Chondrocyte (in vitro differentiated cells): ENCODE data around the gene DMBT1. TPM values are rescaled to one million over a fixed set of nuclear protein-coding genes. Genes with fewer than 3 reads are reported as not detected.

ENCODE experiments used
- DNase-seq: peaks from one replicate; pipeline ENCODE4 v3.0.0; 2021; ENCODE audit warnings: mixed read lengths, low spot score
- H3K27ac Mint-ChIP-seq: one replicate; pipeline ENCODE4 v1.8.0; 2021; ENCODE audit warnings: mild to moderate bottlenecking, moderate library complexity, mixed read lengths; ENCODE audit not compliant: unreplicated experiment
- H3K27me3 Mint-ChIP-seq: 2 replicates; pipeline ENCODE4 v1.8.0; 2021; ENCODE audit warnings: low read depth, mixed read lengths
- H3K36me3 Mint-ChIP-seq: 2 replicates; pipeline ENCODE4 v1.8.0; 2021; ENCODE audit warnings: low read depth, mixed read lengths
- H3K4me1 Mint-ChIP-seq: 2 replicates; pipeline ENCODE4 v1.8.0; 2021; ENCODE audit warnings: low read depth, mild to moderate bottlenecking, mixed read lengths
- H3K4me3 Mint-ChIP-seq: one replicate; pipeline ENCODE4 v1.8.0; 2021; ENCODE audit warnings: mild to moderate bottlenecking, moderate library complexity, mixed read lengths; ENCODE audit not compliant: unreplicated experiment
- H3K9me3 Mint-ChIP-seq: 2 replicates; pipeline ENCODE4 v1.8.0; 2021; ENCODE audit warnings: low read depth, mixed read lengths
- total RNA-seq: library from RNA; stranded (reverse); gene quantifications from 3 replicates; pipeline ENCODE4 v1.2.1, GENCODE V29; 2021
- TF ChIP-seq, protein P1 (sequence below): fragments of 200-600 bp; sonication (generic); IDR thresholded peaks from 2 replicates; pipeline ENCODE4 v1.5.0; 2021; ENCODE audit warnings: antibody characterized with exemption, mild to moderate bottlenecking, moderate library complexity

The DMBT1 gene
- total RNA-seq, 1 donor from 2014 or later: 0.17 TPM

DNA sequence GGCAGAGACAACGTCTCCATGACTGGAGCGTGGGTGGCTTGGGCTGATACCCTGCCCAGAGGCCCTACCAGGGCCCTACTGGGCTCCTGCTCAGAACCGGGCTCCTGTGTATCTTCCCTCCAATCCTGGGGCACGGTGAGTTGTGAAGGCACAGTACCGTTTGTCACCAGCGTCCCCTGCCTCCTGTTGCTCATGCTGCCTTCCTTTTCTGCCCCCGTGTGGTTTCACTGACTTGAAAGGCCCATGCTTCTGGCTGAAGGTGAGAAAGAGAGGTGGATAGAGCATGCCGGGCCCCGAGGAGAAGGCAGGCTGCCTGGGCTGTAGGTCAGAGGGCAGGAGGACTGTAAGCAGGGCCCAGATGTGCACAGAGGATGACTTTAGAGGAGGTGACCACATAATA lies 9.1 kb upstream of the DMBT1 start:
- DNase-seq: no peak
- Mint-ChIP-seq H3K9me3 (no peaks in the 10 kb centered on the region), H3K4me3 (no peak overlapping the region), H3K4me1 (peaks cover 7% of the 10 kb centered on the region), H3K27me3 (peaks cover 2% of the 10 kb centered on the region), H3K27ac (no peak overlapping the region), H3K36me3 (no peaks in the 10 kb centered on the region)
- TF ChIP-seq, protein P1, sequence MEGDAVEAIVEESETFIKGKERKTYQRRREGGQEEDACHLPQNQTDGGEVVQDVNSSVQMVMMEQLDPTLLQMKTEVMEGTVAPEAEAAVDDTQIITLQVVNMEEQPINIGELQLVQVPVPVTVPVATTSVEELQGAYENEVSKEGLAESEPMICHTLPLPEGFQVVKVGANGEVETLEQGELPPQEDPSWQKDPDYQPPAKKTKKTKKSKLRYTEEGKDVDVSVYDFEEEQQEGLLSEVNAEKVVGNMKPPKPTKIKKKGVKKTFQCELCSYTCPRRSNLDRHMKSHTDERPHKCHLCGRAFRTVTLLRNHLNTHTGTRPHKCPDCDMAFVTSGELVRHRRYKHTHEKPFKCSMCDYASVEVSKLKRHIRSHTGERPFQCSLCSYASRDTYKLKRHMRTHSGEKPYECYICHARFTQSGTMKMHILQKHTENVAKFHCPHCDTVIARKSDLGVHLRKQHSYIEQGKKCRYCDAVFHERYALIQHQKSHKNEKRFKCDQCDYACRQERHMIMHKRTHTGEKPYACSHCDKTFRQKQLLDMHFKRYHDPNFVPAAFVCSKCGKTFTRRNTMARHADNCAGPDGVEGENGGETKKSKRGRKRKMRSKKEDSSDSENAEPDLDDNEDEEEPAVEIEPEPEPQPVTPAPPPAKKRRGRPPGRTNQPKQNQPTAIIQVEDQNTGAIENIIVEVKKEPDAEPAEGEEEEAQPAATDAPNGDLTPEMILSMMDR: peak; percentile 24

DNA sequence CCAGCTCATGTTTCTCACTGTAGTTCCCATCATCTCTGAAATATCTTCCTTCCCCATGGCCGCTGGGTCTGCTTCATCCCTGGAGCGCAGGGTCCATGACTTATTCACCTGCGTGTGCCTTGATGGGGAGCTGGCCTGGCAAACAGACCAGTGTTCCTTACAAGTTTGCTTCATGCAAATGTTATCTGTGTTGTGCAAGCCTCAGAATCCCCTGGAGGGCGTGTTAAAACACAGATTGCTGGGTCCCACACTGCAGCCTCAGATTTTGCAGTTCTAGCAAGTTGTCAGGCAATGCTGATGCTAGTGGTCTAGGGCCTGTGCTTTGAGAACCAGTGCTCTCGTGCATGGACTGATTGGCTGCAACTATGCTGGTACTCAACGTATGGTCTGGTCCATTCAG lies 7.2 kb upstream of the DMBT1 start:
- no peaks in the 10 kb centered on the region for H3K9me3 Mint-ChIP-seq
- H3K27ac Mint-ChIP-seq: no peak overlapping the region
- DNase-seq: no peak
- peaks cover 7% of the 10 kb centered on the region for H3K4me1 Mint-ChIP-seq
- H3K27me3 Mint-ChIP-seq: peaks cover 2% of the 10 kb centered on the region
- no peaks in the 10 kb centered on the region for H3K36me3 Mint-ChIP-seq
- no peak overlapping the region for H3K4me3 Mint-ChIP-seq
- TF ChIP-seq, protein P1: no peak

DNA sequence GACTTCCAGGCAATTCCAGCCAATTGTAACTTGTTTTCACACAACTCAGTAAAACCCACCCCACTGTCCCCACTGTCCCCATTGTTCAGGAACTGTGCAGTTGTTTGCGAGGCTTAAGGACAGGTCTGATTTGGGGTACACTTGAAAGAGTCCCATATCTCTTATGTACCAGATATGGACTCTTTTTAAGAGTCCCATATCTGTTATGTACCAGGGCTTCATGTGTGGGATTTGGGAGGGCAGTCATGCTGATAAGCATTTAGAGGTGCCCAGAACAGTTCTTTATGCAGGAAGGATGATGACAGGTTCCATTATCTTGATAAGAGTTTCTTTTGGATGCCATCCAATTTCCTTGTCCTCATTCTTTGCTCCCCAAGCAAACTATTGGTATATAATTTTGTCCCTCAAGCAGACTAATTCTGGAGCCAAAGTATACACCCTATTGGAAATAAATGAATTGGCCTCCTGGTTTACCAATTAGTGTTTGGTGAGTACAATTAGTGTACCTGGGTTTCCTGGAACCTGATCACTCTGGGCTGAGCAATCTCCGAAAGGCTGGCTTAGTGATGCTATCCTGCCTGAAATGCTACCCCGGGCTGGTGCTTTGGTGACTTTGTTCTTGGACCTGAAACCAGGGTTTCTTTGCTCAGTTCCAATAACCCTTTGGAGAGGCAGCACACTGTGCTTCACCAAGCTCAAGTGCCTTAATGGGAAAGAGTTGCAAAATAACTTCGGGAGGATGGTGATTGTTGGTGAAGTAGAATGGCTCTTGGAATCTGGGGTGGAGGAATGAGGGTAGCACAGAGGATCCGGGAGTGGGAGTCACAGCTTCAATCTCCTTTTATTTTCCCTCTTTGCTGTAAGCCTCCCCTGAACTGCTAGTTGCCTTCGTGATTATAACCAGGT lies 6.2 kb upstream of the DMBT1 start:
- Mint-ChIP-seq H3K4me1 (peaks cover 7% of the 10 kb centered on the region), H3K27ac (no peak overlapping the region), H3K36me3 (no peaks in the 10 kb centered on the region), H3K4me3 (no peak overlapping the region), H3K27me3 (peaks cover 4% of the 10 kb centered on the region), H3K9me3 (no peaks in the 10 kb centered on the region)
- DNase-seq: no peak
- TF ChIP-seq, protein P1: no peak

DNA sequence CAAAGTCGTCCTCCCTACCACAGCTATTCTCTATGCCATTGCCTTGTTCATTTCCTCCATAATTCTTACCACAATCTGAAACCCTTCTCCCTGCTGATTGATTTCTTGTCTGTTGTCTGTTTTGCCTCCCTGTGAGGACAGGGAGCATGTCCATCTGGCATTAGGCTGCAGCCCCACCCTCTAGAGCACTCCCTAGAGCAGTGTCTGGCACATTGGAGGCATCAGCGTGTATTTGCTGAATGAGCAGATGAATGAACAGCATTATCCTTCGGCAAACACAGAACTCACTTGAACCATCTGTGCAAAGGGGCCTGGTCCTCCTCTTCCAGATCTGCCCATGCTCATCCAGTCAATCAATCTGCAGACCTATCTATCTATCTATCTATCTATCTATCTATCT lies 5.1 kb upstream of the DMBT1 start:
- no peak overlapping the region for H3K4me3 Mint-ChIP-seq
- TF ChIP-seq, protein P1: no peak
- H3K27me3 Mint-ChIP-seq: peaks cover 6% of the 10 kb centered on the region
- no peak for DNase-seq
- H3K4me1 Mint-ChIP-seq: no peaks in the 10 kb centered on the region
- H3K9me3 Mint-ChIP-seq: no peaks in the 10 kb centered on the region
- H3K27ac Mint-ChIP-seq: no peak overlapping the region
- no peaks in the 10 kb centered on the region for H3K36me3 Mint-ChIP-seq

DNA sequence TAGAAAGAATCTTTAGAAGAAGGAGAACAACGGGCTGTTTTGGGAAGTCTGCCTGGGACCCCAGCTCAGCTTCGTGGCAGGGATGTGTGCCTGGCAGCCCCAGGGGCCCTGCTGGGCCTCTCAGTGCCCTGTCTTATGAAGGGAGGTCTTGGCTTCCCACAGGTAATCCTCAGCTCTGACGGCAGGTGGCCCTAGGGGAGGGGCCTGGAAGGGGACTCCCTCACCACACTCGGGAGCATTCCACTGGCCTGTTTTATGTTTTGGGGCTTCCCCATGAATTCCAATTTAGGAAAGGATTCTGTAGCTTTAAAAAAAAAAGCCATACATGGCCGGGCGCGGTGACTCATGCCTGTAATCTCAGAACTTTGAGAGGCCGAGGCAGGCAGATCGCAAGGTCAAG lies 3.0 kb upstream of the DMBT1 start:
- no peaks in the 10 kb centered on the region for H3K9me3 Mint-ChIP-seq
- no peak overlapping the region for H3K27ac Mint-ChIP-seq
- peaks cover 14% of the 10 kb centered on the region for H3K27me3 Mint-ChIP-seq
- no peak for DNase-seq
- H3K4me1 Mint-ChIP-seq: peaks cover 13% of the 10 kb centered on the region
- TF ChIP-seq, protein P1: no peak
- no peaks in the 10 kb centered on the region for H3K36me3 Mint-ChIP-seq
- H3K4me3 Mint-ChIP-seq: no peak overlapping the region
